HL-60 (cell line): ENCODE results near the gene MFRP.

ENCODE experiments used
- GABPA ChIP-seq: IDR thresholded peaks from 2 replicates; pipeline ENCODE4 v1.6.1; 2012; ENCODE audit warnings: low read depth
- POLR2AphosphoS5 ChIP-seq: IDR thresholded peaks from 2 replicates; pipeline ENCODE4 v1.6.1; 2012; ENCODE audit warnings: low read depth
- SPI1 ChIP-seq: IDR thresholded peaks from 2 replicates; pipeline ENCODE4 v1.6.1; 2012; ENCODE audit warnings: low read depth, mild to moderate bottlenecking, borderline replicate concordance
- TF ChIP-seq, protein P1 (sequence below): IDR thresholded peaks from one replicate; pipeline ENCODE4 v1.5.1; 2011; ENCODE audit warnings: low read length, control low read depth, inconsistent platforms; ENCODE audit not compliant: insufficient read depth
- TF ChIP-seq, protein P2 (sequence below): IDR thresholded peaks from 2 replicates; pipeline ENCODE4 v1.6.1; 2012; ENCODE audit warnings: low read depth; ENCODE audit not compliant: insufficient replicate concordance

DNA sequence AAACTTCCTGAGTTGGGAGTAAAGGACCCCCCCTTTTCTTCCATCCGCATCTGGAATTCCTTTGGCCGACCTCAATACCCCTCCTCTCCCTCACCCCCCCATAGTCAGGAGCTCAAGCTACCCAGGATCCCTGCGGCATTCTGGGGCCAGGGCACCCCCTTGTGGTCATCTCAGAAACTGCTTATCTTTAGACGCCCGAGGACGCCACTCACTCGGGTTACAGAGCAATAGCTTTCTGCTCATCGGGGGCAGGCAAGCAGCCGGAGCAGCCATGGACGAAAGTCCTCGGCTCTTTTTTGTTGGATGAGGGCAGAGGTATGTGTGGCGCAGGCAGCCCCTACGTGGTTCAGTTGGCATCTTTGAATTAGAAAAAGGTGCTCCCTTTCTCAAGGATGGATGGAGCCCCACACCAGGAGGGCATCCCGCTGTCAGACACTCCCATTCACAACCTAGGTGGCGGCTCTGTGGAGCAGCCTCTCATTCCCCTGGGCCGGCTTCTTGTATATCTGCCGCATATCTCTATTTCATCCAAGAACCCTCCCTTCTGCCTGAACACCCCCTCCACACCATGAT is 8.1 kb downstream of the MFRP start:
- TF ChIP-seq, protein P1, sequence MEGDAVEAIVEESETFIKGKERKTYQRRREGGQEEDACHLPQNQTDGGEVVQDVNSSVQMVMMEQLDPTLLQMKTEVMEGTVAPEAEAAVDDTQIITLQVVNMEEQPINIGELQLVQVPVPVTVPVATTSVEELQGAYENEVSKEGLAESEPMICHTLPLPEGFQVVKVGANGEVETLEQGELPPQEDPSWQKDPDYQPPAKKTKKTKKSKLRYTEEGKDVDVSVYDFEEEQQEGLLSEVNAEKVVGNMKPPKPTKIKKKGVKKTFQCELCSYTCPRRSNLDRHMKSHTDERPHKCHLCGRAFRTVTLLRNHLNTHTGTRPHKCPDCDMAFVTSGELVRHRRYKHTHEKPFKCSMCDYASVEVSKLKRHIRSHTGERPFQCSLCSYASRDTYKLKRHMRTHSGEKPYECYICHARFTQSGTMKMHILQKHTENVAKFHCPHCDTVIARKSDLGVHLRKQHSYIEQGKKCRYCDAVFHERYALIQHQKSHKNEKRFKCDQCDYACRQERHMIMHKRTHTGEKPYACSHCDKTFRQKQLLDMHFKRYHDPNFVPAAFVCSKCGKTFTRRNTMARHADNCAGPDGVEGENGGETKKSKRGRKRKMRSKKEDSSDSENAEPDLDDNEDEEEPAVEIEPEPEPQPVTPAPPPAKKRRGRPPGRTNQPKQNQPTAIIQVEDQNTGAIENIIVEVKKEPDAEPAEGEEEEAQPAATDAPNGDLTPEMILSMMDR: peak; percentile 29
- no peak for TF ChIP-seq GABPA
- no peak for TF ChIP-seq POLR2AphosphoS5
- TF ChIP-seq, protein P2, sequence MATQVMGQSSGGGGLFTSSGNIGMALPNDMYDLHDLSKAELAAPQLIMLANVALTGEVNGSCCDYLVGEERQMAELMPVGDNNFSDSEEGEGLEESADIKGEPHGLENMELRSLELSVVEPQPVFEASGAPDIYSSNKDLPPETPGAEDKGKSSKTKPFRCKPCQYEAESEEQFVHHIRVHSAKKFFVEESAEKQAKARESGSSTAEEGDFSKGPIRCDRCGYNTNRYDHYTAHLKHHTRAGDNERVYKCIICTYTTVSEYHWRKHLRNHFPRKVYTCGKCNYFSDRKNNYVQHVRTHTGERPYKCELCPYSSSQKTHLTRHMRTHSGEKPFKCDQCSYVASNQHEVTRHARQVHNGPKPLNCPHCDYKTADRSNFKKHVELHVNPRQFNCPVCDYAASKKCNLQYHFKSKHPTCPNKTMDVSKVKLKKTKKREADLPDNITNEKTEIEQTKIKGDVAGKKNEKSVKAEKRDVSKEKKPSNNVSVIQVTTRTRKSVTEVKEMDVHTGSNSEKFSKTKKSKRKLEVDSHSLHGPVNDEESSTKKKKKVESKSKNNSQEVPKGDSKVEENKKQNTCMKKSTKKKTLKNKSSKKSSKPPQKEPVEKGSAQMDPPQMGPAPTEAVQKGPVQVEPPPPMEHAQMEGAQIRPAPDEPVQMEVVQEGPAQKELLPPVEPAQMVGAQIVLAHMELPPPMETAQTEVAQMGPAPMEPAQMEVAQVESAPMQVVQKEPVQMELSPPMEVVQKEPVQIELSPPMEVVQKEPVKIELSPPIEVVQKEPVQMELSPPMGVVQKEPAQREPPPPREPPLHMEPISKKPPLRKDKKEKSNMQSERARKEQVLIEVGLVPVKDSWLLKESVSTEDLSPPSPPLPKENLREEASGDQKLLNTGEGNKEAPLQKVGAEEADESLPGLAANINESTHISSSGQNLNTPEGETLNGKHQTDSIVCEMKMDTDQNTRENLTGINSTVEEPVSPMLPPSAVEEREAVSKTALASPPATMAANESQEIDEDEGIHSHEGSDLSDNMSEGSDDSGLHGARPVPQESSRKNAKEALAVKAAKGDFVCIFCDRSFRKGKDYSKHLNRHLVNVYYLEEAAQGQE: no peak
- TF ChIP-seq SPI1: no peak
